ENCODE data around the gene ALDH7A1.
"Not testable (repeated sequence)": the region's sequence is repeated elsewhere in the genome, so short reads cannot be mapped to it uniquely, and the experiment has no call there.

Gene ALDH7A1

GRCh38 chr5:126594748-126595485 is at the start of gene ALDH7A1:
ALDH7A1 (minus strand) TSS chr5:126595219; CDS start chr5:126595198, 21 bp downstream.
- DNase-seq: peak; percentile 47

DNA sequence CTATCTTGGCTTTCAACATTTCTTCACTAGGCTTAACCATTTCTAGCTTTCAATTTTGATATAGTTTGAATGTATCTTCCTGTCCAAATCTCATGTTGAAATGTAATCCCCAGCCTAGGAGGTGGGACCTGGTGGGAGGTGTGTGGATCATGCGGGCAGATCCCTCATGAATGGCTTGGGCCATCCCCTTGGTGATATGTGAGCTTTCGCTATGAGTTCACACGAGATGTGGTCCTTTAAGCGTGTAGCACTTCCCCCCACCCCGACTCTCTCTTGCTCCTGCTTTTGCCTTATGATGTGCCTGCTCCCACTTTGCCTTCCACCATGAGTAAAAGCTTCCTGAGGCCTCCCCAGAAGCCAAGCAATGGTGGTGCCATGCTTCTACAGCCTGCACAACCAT is 46.4 kb upstream of the ALDH7A1 start:
- no peak for DNase-seq

- DNase-seq: no peak
Measured at GRCh38 chr5:126640866-126641265, 45.8 kb upstream of the ALDH7A1 start.

DNA sequence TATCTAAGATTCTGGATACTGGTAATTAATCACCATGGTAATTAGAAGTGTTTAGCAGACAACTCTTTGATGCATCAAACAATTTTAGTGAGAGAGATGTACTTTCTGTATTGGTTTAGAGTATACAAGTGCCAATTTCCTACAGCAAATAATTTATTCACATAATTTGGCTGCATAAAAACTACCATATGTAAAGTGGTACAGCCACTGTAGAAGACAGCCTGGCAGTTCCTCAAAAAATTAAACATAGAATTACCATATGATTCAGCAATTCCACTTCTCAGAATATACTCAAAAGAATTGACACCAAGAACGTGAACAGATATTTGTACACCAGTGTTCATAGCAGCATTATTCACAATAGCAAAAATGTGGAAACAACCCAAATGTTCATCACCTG is 41.9 kb upstream of the ALDH7A1 start:
- no peak for DNase-seq

DNA sequence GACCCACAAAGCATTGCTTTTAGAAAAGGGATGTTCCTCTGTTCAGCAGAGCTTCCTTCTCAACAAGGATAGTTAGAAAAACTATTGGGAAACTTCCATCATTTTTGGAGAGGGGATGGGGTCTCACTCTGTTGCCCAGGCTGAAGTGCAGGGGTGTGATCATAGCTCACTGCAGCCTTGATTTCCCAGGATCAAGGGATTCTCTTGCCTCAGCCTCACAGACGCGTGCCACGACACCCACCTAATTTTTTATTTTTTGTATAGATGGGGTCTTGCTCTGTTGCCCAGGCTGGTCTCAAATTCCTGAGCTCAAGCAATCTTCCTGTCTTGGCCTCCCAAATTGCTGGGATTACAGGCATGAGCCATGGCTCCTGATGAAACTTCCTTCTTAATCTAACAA is 40.6 kb upstream of the ALDH7A1 start:
- no peak for DNase-seq

DNA sequence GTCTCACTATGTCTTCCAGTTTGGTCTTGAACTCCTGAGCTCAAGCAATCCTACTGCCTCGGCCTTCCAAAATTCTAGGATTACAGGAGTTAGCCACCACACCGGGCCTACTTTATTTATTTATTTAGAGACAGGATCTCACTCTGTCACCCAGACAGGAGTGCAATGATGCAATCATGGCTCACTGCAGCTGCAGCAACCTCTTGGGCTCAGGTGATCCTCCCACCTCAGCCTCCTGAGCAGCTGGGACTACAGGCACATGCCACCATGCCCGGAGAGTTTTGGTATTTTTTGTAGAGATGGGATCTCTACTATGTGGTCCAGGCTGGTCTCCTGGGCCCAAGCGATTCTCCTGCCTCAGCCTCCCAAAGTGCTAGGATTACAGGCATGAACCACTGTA is 38.5 kb upstream of the ALDH7A1 start:
- no peak for DNase-seq

DNA sequence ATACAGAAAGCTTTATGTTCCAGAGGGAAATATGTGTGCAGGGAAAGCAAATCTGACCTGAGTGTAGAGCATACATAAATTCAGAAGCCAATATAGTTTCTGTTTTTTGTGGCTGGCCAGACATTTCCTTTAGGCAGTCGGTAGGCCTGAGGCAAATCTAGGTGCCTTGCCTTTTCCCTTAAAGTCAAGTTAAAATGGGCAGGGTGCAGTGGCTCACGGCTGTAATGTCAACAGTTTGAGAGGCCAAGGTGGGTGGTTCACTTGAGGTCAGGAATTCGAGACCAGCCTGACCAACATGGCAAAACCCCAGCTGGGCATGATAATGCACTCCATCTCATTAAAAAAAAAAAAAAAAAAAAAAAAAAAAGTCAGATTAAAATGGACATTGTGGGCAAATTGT is 36.9 kb upstream of the ALDH7A1 start:
- no peak for DNase-seq

GRCh38 chr5:126628102-126628501 is 33.1 kb upstream of the ALDH7A1 start:
- no peak for DNase-seq

DNA sequence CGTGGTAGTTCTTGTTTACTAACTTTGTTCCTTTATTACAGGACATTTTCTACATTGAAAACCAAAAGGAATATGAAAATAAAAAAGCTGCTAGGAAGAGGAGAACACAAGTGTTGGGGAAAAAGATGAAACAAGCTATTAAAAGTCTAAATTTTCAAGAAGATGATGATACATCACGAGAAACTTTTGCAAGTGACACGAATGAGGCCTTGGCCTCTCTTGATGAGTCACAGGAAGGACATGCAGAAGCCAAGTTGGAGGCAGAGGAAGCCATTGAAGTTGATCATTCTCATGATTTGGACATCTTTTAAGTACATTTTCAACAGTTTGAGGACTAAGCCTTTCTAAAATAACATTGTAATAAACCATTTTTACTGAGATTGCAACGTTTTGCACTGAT is 29.5 kb upstream of the ALDH7A1 start:
- DNase-seq: no peak

- DNase-seq: no peak
Measured at GRCh38 chr5:126619781-126620180, 24.8 kb upstream of the ALDH7A1 start.

DNA sequence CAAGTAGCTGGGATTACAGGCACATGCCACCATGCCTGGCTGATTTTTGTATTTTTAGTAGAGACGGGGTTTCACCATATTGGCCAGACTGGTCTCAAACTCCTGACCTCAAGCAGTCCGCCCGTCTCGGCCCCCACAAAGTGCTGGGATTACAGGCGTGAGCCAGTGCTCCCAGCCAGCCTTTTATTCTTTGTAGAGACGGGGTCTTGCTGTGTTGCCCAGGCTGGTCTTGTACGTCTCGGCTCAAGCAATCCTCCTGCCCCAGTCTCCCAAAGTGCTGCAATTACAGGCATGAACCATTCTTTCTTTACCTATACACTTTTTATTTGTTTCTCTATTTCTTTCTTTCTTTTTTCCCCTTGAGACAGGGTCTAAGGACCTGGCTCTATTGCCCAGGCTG is 22.6 kb upstream of the ALDH7A1 start:
- DNase-seq: not testable (repeated sequence)

DNA sequence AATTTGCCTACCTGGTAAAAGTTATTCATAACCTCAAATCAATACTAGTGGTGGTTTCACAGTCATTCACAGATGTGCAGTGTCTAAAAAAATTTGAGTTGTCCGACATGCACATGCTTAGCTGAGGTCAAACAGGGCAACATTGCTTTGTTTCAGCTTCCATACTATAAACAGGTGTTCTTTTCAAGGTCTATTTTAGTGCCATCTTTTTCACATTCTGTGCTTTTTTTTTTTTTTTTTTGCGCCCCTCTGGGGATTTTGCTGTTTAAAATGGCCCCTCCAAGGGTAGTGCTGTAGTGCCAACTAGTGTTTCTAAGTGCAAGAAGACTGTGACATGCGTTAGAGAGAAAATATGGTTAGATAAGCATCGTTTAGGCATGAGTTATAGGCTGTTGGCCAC is 20.3 kb upstream of the ALDH7A1 start:
- no peak for DNase-seq

- no peak for DNase-seq
Measured at GRCh38 chr5:126613941-126614592, 19.0 kb upstream of the ALDH7A1 start.

DNA sequence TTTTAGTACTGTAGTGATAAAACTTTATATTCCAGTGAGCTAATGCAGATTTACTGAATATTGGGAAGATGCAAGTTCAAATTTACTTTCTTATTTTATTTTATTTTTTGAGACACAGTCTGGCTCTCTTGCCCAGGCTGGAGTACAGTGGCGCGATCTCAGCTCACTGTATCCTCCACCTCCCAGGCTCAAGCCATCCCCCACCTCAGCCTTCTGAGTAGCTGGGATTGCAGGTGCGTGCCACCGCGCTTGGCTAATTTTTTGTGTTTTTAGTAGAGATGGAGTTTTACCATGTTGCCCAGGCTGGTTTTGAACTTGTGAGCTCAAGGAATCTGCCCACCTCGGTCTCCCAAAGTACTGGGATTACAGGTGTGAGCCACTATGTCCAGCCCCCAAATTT is 15.6 kb upstream of the ALDH7A1 start:
- no peak for DNase-seq

GRCh38 chr5:126610160-126610559 is 15.1 kb upstream of the ALDH7A1 start:
- no peak for DNase-seq

DNA sequence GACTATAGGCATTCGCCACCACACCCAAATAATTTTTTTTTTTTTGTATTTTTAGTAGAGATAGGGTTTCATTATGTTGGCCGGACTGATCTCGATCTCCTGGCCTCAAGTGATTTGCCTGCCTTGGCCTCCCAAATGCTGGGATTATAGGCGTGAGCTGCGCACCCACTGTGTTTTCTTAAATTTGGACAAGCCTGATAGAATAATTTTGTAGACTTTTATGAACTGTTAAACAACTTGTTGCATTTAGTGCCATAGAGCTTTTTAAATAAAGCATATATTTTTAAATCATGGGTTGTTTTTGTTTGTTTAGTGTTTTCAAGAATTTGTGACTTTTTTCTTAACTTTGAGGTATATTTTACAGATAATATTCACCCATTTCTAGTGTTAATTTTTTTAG is 10.5 kb upstream of the ALDH7A1 start:
- no peak for DNase-seq

- no peak for DNase-seq
Measured at GRCh38 chr5:126603402-126603991, 8.5 kb upstream of the ALDH7A1 start.

DNA sequence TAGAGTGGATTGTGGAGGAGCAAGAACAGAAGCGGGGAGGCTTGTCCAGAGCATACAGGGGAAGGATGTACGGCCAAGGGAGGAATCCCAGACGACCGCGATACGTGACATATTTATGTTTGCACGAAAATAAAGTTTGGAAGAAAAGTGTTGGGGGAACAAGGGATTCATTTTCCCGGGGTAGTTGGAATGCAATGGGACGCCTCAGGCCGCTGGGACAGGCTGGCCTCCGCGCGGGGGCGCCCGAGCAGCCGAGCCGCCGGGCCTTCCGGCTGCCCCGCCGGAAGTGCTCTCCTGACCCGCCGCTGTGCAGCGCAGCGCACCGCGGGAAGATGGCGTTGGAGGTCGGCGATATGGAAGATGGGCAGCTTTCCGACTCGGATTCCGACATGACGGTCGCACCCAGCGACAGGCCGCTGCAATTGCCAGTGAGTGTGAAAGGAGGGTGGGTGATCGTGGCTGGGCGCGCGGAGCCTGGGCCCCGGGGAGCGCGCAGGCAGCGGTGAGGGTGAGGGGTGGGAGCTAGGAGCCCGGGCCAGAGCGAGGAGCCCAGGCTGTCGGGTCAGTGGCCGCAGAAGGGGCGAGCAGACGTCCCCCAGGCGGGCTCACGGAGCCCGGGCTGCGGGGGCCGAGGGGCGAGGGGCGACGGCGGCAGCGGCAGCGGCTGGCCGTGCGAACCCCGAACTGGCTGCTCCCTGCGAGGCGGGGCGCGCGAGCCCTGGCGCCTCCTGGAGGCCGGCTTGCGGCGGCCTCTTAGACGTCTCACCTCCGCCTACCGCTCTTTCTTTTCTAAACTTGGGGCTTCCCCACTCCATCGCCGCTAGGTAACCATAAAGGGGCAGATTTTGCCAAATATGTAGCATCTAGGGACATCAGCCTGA is 5.9 kb upstream of the ALDH7A1 start, which contains the start of gene PHAX:
Gene PHAX (plus strand): TSS at position 317 of the 881 bp plus-strand sequence. CDS start 16 bp downstream, at position 333.
- peak; percentile 74 for DNase-seq

DNA sequence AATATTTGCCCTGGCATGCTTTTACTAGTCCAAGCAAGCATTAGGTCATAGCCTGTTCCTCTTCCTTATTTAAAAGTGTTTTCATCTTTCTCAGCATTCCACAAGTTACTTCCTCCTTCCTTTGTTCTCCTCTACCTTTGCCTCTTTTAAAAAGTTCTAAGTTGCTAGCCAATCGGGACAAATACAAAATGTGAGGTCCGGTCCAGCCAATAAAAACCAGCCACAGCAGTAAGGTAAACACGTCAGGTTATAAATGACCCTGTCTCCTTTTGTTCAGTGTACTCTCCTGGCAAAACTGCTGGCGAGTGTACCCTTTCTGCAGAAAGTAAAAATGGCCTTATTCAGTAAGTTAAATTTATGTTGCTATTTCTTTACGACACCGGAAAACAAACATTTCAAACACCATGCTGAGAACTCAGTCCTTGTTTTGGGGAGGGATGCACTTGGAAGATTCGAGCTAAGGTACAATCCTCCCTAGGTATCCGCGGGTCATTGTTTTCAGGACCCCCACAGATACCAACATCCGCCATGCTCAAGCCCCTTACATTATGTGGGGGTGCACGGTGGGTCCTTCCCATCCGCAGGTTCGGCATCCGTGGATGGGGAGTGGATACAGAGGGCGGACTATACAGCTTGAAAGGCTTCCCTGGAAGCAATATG is 5.1 kb upstream of the ALDH7A1 start:
- DNase-seq: not testable (repeated sequence)

DNA sequence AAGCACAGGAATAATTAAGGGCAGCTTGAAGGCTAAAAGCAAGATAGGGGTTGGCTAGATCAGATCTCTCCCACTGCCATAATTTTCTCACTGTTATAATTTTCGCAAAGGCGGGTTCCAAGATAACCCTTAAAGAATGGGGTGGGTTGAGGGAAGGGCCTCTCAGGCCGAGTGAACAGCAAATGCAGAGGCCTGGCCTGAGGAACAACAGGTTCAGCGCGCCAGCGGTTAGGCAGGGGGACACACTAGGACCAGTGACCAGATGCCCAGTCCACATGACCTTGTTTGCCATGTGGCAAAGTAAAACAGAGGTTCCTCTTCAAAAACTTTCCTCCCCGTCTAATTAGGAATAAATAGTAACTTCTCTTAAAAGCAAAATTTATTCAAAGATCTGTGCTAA is 4.5 kb upstream of the ALDH7A1 start:
- DNase-seq: no peak

DNA sequence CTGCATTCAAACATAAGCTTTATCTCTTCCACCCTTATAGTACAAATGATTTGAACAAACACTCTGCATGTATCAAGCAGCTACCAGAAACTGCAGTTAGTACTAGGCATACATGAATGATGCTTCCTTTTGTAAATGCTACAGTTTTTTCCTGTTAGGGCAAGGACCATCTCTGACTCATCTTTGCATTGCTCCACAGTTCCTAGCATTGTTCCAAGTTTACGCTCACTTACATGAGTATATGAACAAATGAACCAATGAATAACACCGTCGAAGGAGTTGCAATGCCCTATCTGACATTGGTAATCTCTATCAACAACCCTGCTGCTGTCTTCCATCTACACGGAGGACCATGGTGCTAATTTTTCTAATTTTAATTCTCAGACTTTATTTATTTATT is 2.1 kb upstream of the ALDH7A1 start:
- no peak for DNase-seq

DNA sequence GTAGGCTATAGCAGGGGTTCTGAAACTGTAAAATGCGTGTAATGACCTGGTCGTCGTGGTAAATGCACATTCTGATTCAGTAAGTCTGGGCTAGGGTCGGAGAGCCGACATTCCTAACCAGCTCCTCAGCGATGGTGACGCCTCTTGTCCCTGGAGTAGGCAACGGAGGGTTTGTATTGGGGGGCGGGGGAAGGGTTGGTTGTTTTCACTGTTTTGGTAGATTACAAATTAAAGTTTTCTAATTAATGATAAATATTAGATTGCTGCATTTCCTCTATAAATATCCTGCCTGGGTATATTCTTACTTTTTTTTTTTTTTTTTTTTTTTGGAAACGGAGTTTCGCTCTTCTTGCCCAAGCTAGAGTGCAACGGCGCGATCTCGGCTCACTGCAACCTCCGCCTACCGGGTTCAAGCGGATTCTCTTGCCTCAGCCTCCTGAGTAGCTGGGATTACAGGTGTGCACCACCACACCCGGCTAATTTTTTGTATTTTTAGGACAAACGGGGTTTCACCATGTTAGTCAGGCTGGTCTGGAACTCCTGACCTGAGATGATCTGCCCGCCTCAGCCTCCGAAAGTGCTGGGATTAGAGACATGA is 566 bp upstream of the ALDH7A1 start:
- DNase-seq: no peak

All from stimulated activated CD4-positive, alpha-beta T cell treated with anti-CD3 and anti-CD28 coated beads, Interleukin-4, amount 100 ng/mL, for 1 hour (primary cell).